Measurements from ENCODE around the gene SLC2A9.

Gene SLC2A9

DNA sequence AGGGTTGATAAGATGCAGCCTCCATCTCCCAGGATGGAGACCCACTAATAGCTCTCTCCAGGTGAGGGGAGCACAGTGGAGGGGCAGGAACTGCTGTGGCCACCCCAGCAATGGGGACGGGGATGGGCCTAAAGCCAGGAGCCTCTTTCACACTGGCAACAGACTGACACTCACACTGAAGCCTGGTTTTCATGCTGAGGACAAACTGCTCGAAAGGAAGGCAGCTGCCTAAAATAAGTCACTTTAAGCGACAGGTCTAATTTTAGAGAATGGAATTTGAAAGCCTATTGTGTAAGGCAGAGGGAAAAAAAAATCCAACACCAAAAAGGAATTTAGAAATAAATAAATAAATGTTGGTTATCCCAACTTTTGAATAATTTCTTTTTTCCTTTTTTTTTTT, 104.4 kb downstream of the SLC2A9 start:
- Histone ChIP-seq H3K9ac (ENCODE audit: low read length) (no peak overlapping the region), H3K9me3 (ENCODE audit: insufficient read depth, low read depth, low read length) (no peaks in the 10 kb centered on the region), H3K27me3 (ENCODE audit: insufficient read depth, low read length) (no peaks in the 10 kb centered on the region), H3K4me2 (ENCODE audit: low read length) (no peak overlapping the region), H4K91ac (ENCODE audit: low read depth, low read length) (no peak overlapping the region), H3K18ac (ENCODE audit: low read length) (no peak overlapping the region), H3K23ac (ENCODE audit: low read length) (no peak overlapping the region), H3K36me3 (ENCODE audit: control insufficient read depth in 1 of 2, insufficient read depth in 2 of 2, low read length in 2 of 2) (no peaks in the 10 kb centered on the region), H3K27ac (ENCODE audit: low read depth, low read length) (no peak overlapping the region), H4K8ac (ENCODE audit: low read depth, low read length) (no peak overlapping the region), H3K4me3 (ENCODE audit: low read depth, low read length) (no peak overlapping the region), H3K79me2 (ENCODE audit: control insufficient read depth, insufficient read depth, low read length, poor library complexity) (no peaks in the 10 kb centered on the region), H2AFZ (ENCODE audit: insufficient read depth, low read length, poor library complexity) (no peak overlapping the region), H3K79me1 (ENCODE audit: low read length) (no peaks in the 10 kb centered on the region), H2BK5ac (ENCODE audit: low read depth, low read length, poor library complexity) (no peak overlapping the region), H3K4ac (ENCODE audit: low read depth, low read length) (no peak overlapping the region), H3K14ac (ENCODE audit: low read length) (no peak overlapping the region), H3K4me1 (ENCODE audit: control insufficient read depth in 1 of 2, insufficient read depth in 2 of 2, low read length in 2 of 2) (no peaks in the 10 kb centered on the region), H2BK12ac (ENCODE audit: low read length) (no peak overlapping the region), H2AK5ac (ENCODE audit: low read length) (no peak overlapping the region), H4K12ac (ENCODE audit: low read depth, low read length) (no peak overlapping the region), H2BK120ac (ENCODE audit: insufficient read depth, low read length, poor library complexity) (no peak overlapping the region)
- no CpG with 5 or more reads among the region's 3 CpGs for WGBS (ENCODE audit: extremely low coverage, insufficient coverage, insufficient read length)
- peak in 1 of 2 donors; percentile 13 for DNase-seq

DNA sequence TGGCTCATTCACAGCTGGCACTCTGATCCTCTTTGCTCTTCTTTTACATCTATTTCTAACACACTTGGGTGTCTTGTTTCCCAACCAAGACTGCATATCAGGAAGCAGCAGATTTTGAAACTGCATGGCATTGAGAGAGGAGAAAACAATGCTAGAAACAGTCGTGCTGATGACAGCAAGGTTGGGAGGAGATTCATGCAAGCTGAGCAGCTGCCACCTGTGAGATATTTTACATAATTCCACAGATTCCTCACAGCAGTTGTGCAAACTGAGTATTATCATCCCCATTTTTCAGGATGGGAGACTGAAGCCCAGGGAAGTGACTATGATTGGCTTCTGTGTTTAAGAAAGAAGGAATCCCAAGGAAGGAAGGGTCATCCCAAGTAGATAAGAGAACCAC, 105.0 kb downstream of the SLC2A9 start:
- no peaks in the 10 kb centered on the region for H3K79me1 ChIP-seq (ENCODE audit: low read length)
- no peak overlapping the region for H2BK5ac ChIP-seq (ENCODE audit: low read depth, low read length, poor library complexity)
- H3K14ac ChIP-seq (ENCODE audit: low read length): no peak overlapping the region
- H3K79me2 ChIP-seq (ENCODE audit: control insufficient read depth, insufficient read depth, low read length, poor library complexity): no peaks in the 10 kb centered on the region
- no peak overlapping the region for H3K18ac ChIP-seq (ENCODE audit: low read length)
- H2AK5ac ChIP-seq (ENCODE audit: low read length): no peak overlapping the region
- peak; percentile 38 to 84 for DNase-seq
- WGBS (ENCODE audit: extremely low coverage, insufficient coverage, insufficient read length): no CpG with 5 or more reads among the region's 1 CpG
- H2AFZ ChIP-seq (ENCODE audit: insufficient read depth, low read length, poor library complexity): no peak overlapping the region
- H3K4ac ChIP-seq (ENCODE audit: low read depth, low read length): no peak overlapping the region
- no peaks in the 10 kb centered on the region for H3K9me3 ChIP-seq (ENCODE audit: insufficient read depth, low read depth, low read length)
- H3K27ac ChIP-seq (ENCODE audit: low read depth, low read length): no peak overlapping the region
- H4K91ac ChIP-seq (ENCODE audit: low read depth, low read length): no peak overlapping the region
- H3K4me1 ChIP-seq (ENCODE audit: control insufficient read depth in 1 of 2, insufficient read depth in 2 of 2, low read length in 2 of 2): no peaks in the 10 kb centered on the region
- H3K4me3 ChIP-seq (ENCODE audit: low read depth, low read length): no peak overlapping the region
- no peaks in the 10 kb centered on the region for H3K27me3 ChIP-seq (ENCODE audit: insufficient read depth, low read length)
- no peak overlapping the region for H3K9ac ChIP-seq (ENCODE audit: low read length)
- no peak overlapping the region for H3K4me2 ChIP-seq (ENCODE audit: low read length)
- H2BK120ac ChIP-seq (ENCODE audit: insufficient read depth, low read length, poor library complexity): no peak overlapping the region
- no peaks in the 10 kb centered on the region for H3K36me3 ChIP-seq (ENCODE audit: control insufficient read depth in 1 of 2, insufficient read depth in 2 of 2, low read length in 2 of 2)
- H4K12ac ChIP-seq (ENCODE audit: low read depth, low read length): no peak overlapping the region
- H4K8ac ChIP-seq (ENCODE audit: low read depth, low read length): no peak overlapping the region
- H2BK12ac ChIP-seq (ENCODE audit: low read length): no peak overlapping the region
- H3K23ac ChIP-seq (ENCODE audit: low read length): no peak overlapping the region

DNA sequence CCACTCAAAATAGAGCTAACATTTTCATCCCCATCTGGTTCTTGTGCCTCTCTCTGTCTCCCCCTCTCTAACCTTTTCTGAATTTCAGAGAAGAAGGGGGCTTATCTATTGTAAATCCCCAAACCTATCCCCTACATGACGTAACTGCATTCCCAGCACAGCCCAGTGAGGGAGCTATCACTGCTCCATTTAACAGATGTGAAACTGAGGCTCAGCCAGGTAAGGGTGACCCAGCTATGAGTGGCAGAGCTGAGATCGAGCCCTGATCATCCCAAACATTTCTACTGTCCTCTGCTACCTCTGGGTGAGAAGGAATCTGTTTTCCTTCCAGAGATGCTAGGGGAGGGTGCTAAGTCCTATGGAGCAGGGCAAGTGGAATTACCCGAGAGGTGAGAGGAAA, 107.5 kb downstream of the SLC2A9 start:
- no peak overlapping the region for H2BK5ac ChIP-seq (ENCODE audit: low read depth, low read length, poor library complexity)
- H2BK12ac ChIP-seq (ENCODE audit: low read length): no peak overlapping the region
- H3K4me2 ChIP-seq (ENCODE audit: low read length): no peak overlapping the region
- no peak overlapping the region for H3K9ac ChIP-seq (ENCODE audit: low read length)
- no peaks in the 10 kb centered on the region for H3K36me3 ChIP-seq (ENCODE audit: control insufficient read depth in 1 of 2, insufficient read depth in 2 of 2, low read length in 2 of 2)
- DNase-seq: no peak
- H2AK5ac ChIP-seq (ENCODE audit: low read length): no peak overlapping the region
- H3K4me1 ChIP-seq (ENCODE audit: control insufficient read depth in 1 of 2, insufficient read depth in 2 of 2, low read length in 2 of 2): no peaks in the 10 kb centered on the region
- H3K79me2 ChIP-seq (ENCODE audit: control insufficient read depth, insufficient read depth, low read length, poor library complexity): no peaks in the 10 kb centered on the region
- H3K4ac ChIP-seq (ENCODE audit: low read depth, low read length): no peak overlapping the region
- H3K27me3 ChIP-seq (ENCODE audit: insufficient read depth, low read length): no peaks in the 10 kb centered on the region
- no peak overlapping the region for H4K91ac ChIP-seq (ENCODE audit: low read depth, low read length)
- H3K4me3 ChIP-seq (ENCODE audit: low read depth, low read length): no peak overlapping the region
- H3K23ac ChIP-seq (ENCODE audit: low read length): no peak overlapping the region
- H2BK120ac ChIP-seq (ENCODE audit: insufficient read depth, low read length, poor library complexity): no peak overlapping the region
- no peaks in the 10 kb centered on the region for H3K9me3 ChIP-seq (ENCODE audit: insufficient read depth, low read depth, low read length)
- H4K8ac ChIP-seq (ENCODE audit: low read depth, low read length): no peak overlapping the region
- no peak overlapping the region for H3K18ac ChIP-seq (ENCODE audit: low read length)
- WGBS (ENCODE audit: extremely low coverage, insufficient coverage, insufficient read length): no CpG with 5 or more reads among the region's 3 CpGs
- no peaks in the 10 kb centered on the region for H3K79me1 ChIP-seq (ENCODE audit: low read length)
- H3K27ac ChIP-seq (ENCODE audit: low read depth, low read length): no peak overlapping the region
- no peak overlapping the region for H4K12ac ChIP-seq (ENCODE audit: low read depth, low read length)
- H3K14ac ChIP-seq (ENCODE audit: low read length): no peak overlapping the region
- no peak overlapping the region for H2AFZ ChIP-seq (ENCODE audit: insufficient read depth, low read length, poor library complexity)

GRCh38 chr4:9906996-9907395, 114.3 kb downstream of the SLC2A9 start:
- Histone ChIP-seq H3K4ac (ENCODE audit: low read depth, low read length) (no peak overlapping the region), H4K12ac (ENCODE audit: low read depth, low read length) (no peak overlapping the region)

More at GRCh38 chr4:9906996-9907395, 114.3 kb downstream of the SLC2A9 start:
- no peak overlapping the region for H2BK120ac ChIP-seq (ENCODE audit: insufficient read depth, low read length, poor library complexity)
- H3K79me1 ChIP-seq (ENCODE audit: low read length): no peaks in the 10 kb centered on the region
- no peaks in the 10 kb centered on the region for H3K36me3 ChIP-seq (ENCODE audit: control insufficient read depth in 1 of 2, insufficient read depth in 2 of 2, low read length in 2 of 2)
- no peak overlapping the region for H3K9ac ChIP-seq (ENCODE audit: low read length)
- H3K9me3 ChIP-seq (ENCODE audit: insufficient read depth, low read depth, low read length): no peaks in the 10 kb centered on the region
- no peak overlapping the region for H4K8ac ChIP-seq (ENCODE audit: low read depth, low read length)
- H2BK12ac ChIP-seq (ENCODE audit: low read length): no peak overlapping the region
- no peak for DNase-seq
- no peak overlapping the region for H3K23ac ChIP-seq (ENCODE audit: low read length)
- H3K4me1 ChIP-seq (ENCODE audit: control insufficient read depth in 1 of 2, insufficient read depth in 2 of 2, low read length in 2 of 2): peaks cover 0 to 1% of the 10 kb centered on the region in 2 experiments
- H2AK5ac ChIP-seq (ENCODE audit: low read length): no peak overlapping the region
- WGBS (ENCODE audit: extremely low coverage, insufficient coverage, insufficient read length): no CpG with 5 or more reads among the region's 1 CpG
- no peak overlapping the region for H2AFZ ChIP-seq (ENCODE audit: insufficient read depth, low read length, poor library complexity)
- H3K79me2 ChIP-seq (ENCODE audit: control insufficient read depth, insufficient read depth, low read length, poor library complexity): no peaks in the 10 kb centered on the region
- H4K91ac ChIP-seq (ENCODE audit: low read depth, low read length): no peak overlapping the region
- no peak overlapping the region for H3K4me2 ChIP-seq (ENCODE audit: low read length)
- no peaks in the 10 kb centered on the region for H3K27me3 ChIP-seq (ENCODE audit: insufficient read depth, low read length)
- H3K18ac ChIP-seq (ENCODE audit: low read length): no peak overlapping the region
- no peak overlapping the region for H2BK5ac ChIP-seq (ENCODE audit: low read depth, low read length, poor library complexity)
- no peak overlapping the region for H3K14ac ChIP-seq (ENCODE audit: low read length)
- no peak overlapping the region for H3K27ac ChIP-seq (ENCODE audit: low read depth, low read length)
- no peak overlapping the region for H3K4me3 ChIP-seq (ENCODE audit: low read depth, low read length)
